Activated T-helper 1 cell treated with anti-CD3 and anti-CD28 coated beads, Interleukin-12 subunit alpha, Interleukin-12 subunit beta, Interleukin-2, Interleukin-4 antibody, amounts not matched to agents 30 ng/mL and 10 ng/mL and 1 ng/mL, durations not matched to agents 14 hours and 24 hours and 36 hours (primary cell): ENCODE data around the gene FXYD6. TPM values are rescaled to one million over a fixed set of nuclear protein-coding genes. Genes with fewer than 3 reads are reported as not detected.
"Not testable (repeated sequence)": the region's sequence is repeated elsewhere in the genome, so short reads cannot be mapped to it uniquely, and the experiment has no call there.

Experiments
- DNase-seq: peaks from one replicate; pipeline ENCODE4 v3.0.0; 2021; ENCODE audit warnings: low spot score
- H3K27ac Mint-ChIP-seq: one replicate; pipeline ENCODE4 v1.8.0; 2021; ENCODE audit warnings: mild to moderate bottlenecking, mixed read lengths
- H3K27me3 Mint-ChIP-seq: one replicate; pipeline ENCODE4 v1.8.0; 2022; ENCODE audit warnings: mild to moderate bottlenecking, moderate library complexity, mixed read lengths; ENCODE audit not compliant: insufficient read depth
- H3K36me3 Mint-ChIP-seq: one replicate; pipeline ENCODE4 v1.8.0; 2021; ENCODE audit warnings: low read depth, mixed read lengths
- H3K4me1 Mint-ChIP-seq: one replicate; pipeline ENCODE4 v1.8.0; 2021; ENCODE audit warnings: low read depth, mixed read lengths
- H3K4me3 Mint-ChIP-seq: one replicate; pipeline ENCODE4 v1.8.0; 2021; ENCODE audit warnings: mild to moderate bottlenecking, moderate library complexity, mixed read lengths
- H3K9me3 Mint-ChIP-seq: one replicate; pipeline ENCODE4 v1.8.0; 2021; ENCODE audit warnings: mixed read lengths
- intact Hi-C: fragments of 100-400 bp; cut with micrococcal nuclease; formaldehyde crosslinking; loops from one replicate; pipeline ENCODE4 v1.15.1; 2024
- total RNA-seq: library from RNA; stranded (reverse); gene quantifications from 2 replicates; pipeline ENCODE4 v1.2.3, GENCODE V29; 2022

Gene FXYD6
- total RNA-seq, 1 donor from 2014 or later: not detected

DNA sequence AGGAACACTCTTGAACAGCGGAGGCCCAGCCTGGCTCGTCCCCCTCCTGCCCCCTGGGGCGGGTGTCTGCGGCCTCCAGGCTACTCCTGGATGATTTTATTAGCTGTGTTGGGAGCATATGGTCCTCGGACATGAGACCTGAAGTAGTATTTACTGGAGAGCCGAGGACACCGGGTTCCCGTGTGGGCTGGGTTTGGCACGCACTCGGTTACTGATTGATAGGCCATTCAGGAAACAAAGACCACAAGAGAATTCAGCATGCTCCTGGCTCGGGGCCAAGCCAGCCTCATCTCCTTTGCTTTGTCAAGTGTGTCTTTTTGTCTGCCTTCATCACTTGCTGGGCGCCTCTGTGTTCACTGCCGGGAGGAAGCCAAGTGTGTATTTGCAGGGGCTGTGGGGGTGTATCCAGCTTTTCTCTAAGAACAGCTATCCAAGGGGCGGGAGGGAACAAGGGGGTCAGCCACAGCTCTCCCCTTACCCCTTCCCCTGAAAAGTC, 61.6 kb downstream of the FXYD6 start:
- Mint-ChIP-seq H3K4me3 (peak overlapping the region; percentile 64), H3K36me3 (peaks cover 2% of the 10 kb centered on the region), H3K9me3 (no peaks in the 10 kb centered on the region), H3K27me3 (no peaks in the 10 kb centered on the region), H3K4me1 (peaks cover 83% of the 10 kb centered on the region), H3K27ac (peak overlapping the region; percentile 98)
- peak; percentile 67 for DNase-seq
- intact Hi-C loops: loop anchor here (1.0 to 5.0 kb wide), 9 partner anchors 171 to 977 kb away; partner anchors contain the start of genes CEP164, DDX6, IL10RA and KMT2A

DNA sequence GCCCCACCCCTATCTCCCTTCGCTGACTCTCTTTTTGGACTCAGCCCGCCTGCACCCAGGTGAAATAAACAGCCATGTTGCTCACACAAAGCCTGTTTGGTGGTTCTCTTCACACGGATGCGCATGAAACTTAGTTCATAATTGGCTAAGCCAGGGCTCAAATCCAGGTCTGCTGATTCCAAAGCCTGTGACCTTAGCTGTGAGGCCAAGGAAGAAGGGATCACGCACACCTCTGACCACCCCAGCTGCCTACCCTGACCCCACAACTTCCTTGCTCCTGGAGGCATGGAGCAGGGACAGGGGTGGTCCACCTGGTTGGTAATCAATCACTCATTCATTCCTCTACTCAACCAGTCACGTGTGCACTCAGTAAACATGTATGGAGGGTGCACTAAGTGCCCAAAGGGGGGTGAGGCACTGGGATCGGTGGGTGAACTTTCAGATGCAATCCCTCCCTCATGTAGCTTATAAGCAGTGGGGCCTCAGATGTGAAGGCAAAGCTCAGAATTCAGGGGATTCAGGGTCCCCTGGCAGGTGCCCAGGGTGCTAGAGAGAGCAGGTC, 62.2 kb downstream of the FXYD6 start:
- DNase-seq: no peak
- Mint-ChIP-seq H3K36me3 (peaks cover 2% of the 10 kb centered on the region), H3K9me3 (no peaks in the 10 kb centered on the region), H3K27me3 (no peaks in the 10 kb centered on the region), H3K4me3 (no peak overlapping the region), H3K4me1 (peaks cover 85% of the 10 kb centered on the region), H3K27ac (peak overlapping the region; percentile 98)
- intact Hi-C loops: loop anchor here (2.0 kb wide), 1 partner anchor 239 kb away; no protein-coding TSS in a partner anchor

GRCh38 chr11:117810056-117810451, 66.4 kb downstream of the FXYD6 start:
- H3K9me3 Mint-ChIP-seq, H3K36me3 Mint-ChIP-seq, H3K27me3 Mint-ChIP-seq, intact Hi-C loops, DNase-seq: not testable (repeated sequence)
- Mint-ChIP-seq H3K4me3 (peak overlapping the region; percentile 19), H3K27ac (peak overlapping the region; percentile 19), H3K4me1 (peaks cover 56% of the 10 kb centered on the region)

DNA sequence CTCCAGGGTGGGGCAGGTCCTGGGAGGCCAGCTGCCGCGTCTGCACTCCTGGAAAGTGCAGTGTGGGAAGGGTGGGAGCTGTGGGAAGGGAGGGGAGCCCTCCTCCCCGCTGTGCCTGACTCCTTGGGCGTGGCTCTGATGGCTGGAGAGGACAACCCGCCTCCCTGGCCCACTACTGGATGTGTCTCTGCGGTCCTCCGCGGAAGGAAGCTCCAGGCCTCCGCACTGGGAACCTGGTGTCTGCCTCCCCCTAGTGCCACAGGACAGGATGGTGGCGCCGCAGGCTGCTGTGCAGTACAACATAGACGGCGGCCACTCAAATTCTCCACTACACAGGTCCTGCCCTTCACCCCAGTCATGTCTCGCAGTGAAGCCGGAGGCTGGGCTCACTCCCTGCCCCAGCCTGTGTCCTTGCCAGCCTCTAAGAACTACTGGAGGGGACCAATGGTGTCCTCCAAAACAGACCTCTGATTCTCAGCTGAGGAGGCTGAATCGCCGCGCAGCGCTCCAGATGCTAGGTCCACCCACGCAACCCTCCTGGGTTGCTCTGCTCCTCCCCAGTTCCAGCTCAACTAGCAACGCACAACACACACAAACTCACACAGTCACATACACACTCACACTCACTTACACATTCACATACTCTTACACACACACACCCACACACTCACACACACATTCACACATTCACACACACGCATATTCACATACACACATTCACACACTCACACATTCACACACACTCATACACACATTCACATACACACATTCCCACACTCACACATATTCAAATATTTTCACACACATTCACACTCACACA, 67.0 kb downstream of the FXYD6 start:
- H3K27ac Mint-ChIP-seq: peak overlapping the region; percentile 19
- peaks cover 50% of the 10 kb centered on the region for H3K4me1 Mint-ChIP-seq
- intact Hi-C loops: loop anchor here (5.0 kb wide), 2 partner anchors 33 to 363 kb away; no protein-coding TSS in a partner anchor
- H3K36me3 Mint-ChIP-seq: no peaks in the 10 kb centered on the region
- H3K4me3 Mint-ChIP-seq: peak overlapping the region; percentile 19
- H3K27me3 Mint-ChIP-seq: peaks cover 1% of the 10 kb centered on the region
- H3K9me3 Mint-ChIP-seq: no peaks in the 10 kb centered on the region
- DNase-seq: no peak

DNA sequence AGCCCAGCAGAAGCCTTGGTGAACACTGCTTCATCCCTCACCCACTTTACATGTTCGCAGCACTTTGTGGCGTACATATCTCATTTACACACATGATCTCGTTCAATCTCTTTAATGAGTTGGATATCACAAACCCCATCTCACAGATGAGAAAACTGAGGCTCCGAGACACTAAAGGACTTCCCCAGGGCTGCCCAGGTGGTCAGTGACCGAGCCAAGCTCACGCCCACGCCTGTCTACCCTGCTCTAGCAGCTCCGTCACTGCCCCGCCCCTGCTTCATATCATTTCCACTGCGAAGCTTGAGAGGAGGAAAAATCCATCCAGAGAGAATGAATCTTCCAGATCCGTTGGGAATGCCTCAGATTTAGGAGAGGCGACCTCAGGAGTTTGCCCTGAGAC, 67.7 kb downstream of the FXYD6 start:
- DNase-seq: no peak
- intact Hi-C loops: loop anchor here (5.0 kb wide), 2 partner anchors 34 to 364 kb away; no protein-coding TSS in a partner anchor
- Mint-ChIP-seq H3K9me3 (no peaks in the 10 kb centered on the region), H3K27me3 (peaks cover 2% of the 10 kb centered on the region), H3K27ac (peak overlapping the region; percentile 36), H3K4me1 (peaks cover 44% of the 10 kb centered on the region), H3K36me3 (no peaks in the 10 kb centered on the region), H3K4me3 (no peak overlapping the region)

DNA sequence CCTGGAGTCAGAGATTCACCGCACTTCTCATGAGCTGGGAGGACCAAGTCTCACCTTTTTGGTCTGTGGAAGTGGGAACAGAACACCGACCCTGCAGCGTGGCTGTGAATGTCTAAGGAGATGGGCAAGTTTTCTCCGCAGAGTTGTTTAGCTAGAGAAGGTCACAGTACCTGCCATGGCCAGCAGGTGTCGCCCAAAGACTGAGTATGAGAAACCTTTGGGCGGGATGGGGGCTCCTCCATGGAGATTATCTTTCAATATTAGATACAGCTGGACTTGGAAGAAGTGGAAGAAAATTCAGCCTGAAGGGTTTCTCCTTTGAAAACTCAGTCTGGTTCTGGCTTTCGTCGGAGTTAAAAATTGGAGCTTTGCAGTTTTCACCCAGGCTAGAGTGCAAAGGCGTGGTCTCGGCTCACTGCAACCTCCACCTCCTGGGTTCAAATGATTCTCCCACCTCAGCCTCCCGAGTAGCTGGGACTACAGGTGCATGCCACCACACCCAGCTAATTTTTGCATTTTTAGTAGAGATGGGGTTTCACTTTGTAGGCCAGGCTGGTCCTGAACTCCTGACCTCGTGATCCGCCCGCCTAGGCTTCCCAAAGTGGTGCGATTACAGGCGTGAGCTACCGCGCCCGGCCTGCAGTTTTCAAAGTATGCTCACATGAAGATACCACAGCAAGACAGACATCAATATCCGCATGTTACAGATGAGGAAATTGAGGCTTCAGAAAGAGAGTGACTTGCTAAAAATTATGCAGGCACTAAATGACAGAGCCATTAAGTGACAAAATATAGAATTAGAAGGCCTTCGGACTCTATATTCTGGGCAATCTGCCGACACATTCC, 68.8 kb downstream of the FXYD6 start:
- Mint-ChIP-seq H3K9me3 (no peaks in the 10 kb centered on the region), H3K4me3 (no peak overlapping the region), H3K4me1 (peaks cover 33% of the 10 kb centered on the region), H3K27ac (peak overlapping the region; percentile 30), H3K27me3 (peaks cover 5% of the 10 kb centered on the region), H3K36me3 (no peaks in the 10 kb centered on the region)
- intact Hi-C loops: loop anchor here (1.0 to 5.0 kb wide), 5 partner anchors 10 to 365 kb away; no protein-coding TSS in a partner anchor
- peak; percentile 53 for DNase-seq

GRCh38 chr11:117806846-117807245, 69.6 kb downstream of the FXYD6 start:
- no peak overlapping the region for H3K4me3 Mint-ChIP-seq
- H3K27ac Mint-ChIP-seq: no peak overlapping the region
- peaks cover 5% of the 10 kb centered on the region for H3K27me3 Mint-ChIP-seq
- no peaks in the 10 kb centered on the region for H3K9me3 Mint-ChIP-seq
- no peak for DNase-seq
- H3K36me3 Mint-ChIP-seq: no peaks in the 10 kb centered on the region
- intact Hi-C loops: loop anchor here (1.0 to 5.0 kb wide), 5 partner anchors 10 to 365 kb away; no protein-coding TSS in a partner anchor
- H3K4me1 Mint-ChIP-seq: peaks cover 31% of the 10 kb centered on the region

GRCh38 chr11:117805045-117805444, 71.4 kb downstream of the FXYD6 start:
- H3K36me3 Mint-ChIP-seq: no peaks in the 10 kb centered on the region
- peaks cover 12% of the 10 kb centered on the region for H3K27me3 Mint-ChIP-seq
- peaks cover 17% of the 10 kb centered on the region for H3K4me1 Mint-ChIP-seq
- no peak overlapping the region for H3K4me3 Mint-ChIP-seq
- H3K27ac Mint-ChIP-seq: no peak overlapping the region
- no peak for DNase-seq
- intact Hi-C loops: loop anchor here (5.0 kb wide), 2 partner anchors 37 to 367 kb away; no protein-coding TSS in a partner anchor
- H3K9me3 Mint-ChIP-seq: no peaks in the 10 kb centered on the region

GRCh38 chr11:117803896-117804295, 72.6 kb downstream of the FXYD6 start:
- Mint-ChIP-seq H3K4me3 (no peak overlapping the region), H3K9me3 (no peaks in the 10 kb centered on the region), H3K27me3 (peaks cover 23% of the 10 kb centered on the region), H3K36me3 (no peaks in the 10 kb centered on the region), H3K27ac (no peak overlapping the region), H3K4me1 (peaks cover 8% of the 10 kb centered on the region)
- DNase-seq: no peak
- intact Hi-C loops: no loop called here

- Mint-ChIP-seq H3K4me1 (no peaks in the 10 kb centered on the region), H3K27ac (no peak overlapping the region), H3K4me3 (no peak overlapping the region), H3K27me3 (peaks cover 45% of the 10 kb centered on the region), H3K9me3 (no peaks in the 10 kb centered on the region), H3K36me3 (no peaks in the 10 kb centered on the region)
- intact Hi-C loops: no loop called here
- no peak for DNase-seq
Measured at GRCh38 chr11:117799634-117800033, 76.8 kb downstream of the FXYD6 start.

- H3K4me3 Mint-ChIP-seq: peak within 1 kb of the TSS; percentile 15
Measured at GRCh38 chr11:117796872-117797529, 79.5 kb downstream of the FXYD6 start, which contains the start of gene DSCAML1. Gene DSCAML1 (minus strand): TSS chr11:117797216. CDS start chr11:117797079, 137 bp downstream.

GRCh38 chr11:117796456-117796871, 80.0 kb downstream of the FXYD6 start:
- no peak overlapping the region for H3K4me3 Mint-ChIP-seq
- no peaks in the 10 kb centered on the region for H3K36me3 Mint-ChIP-seq
- H3K27ac Mint-ChIP-seq: no peak overlapping the region
- H3K27me3 Mint-ChIP-seq: peaks cover 62% of the 10 kb centered on the region
- no peak for DNase-seq
- no peaks in the 10 kb centered on the region for H3K4me1 Mint-ChIP-seq
- intact Hi-C loops: no loop called here
- no peaks in the 10 kb centered on the region for H3K9me3 Mint-ChIP-seq

More at GRCh38 chr11:117796872-117797529, 79.5 kb downstream of the FXYD6 start, which contains the start of gene DSCAML1:
- intact Hi-C loops: no loop called here
- Mint-ChIP-seq H3K4me1 (no peaks in the 10 kb centered on the region), H3K27me3 (peaks cover 59% of the 10 kb centered on the region), H3K36me3 (no peaks in the 10 kb centered on the region), H3K9me3 (no peaks in the 10 kb centered on the region), H3K27ac (no peak within 1 kb of the TSS)
- peak; percentile 24 for DNase-seq
